Thyroid gland (tissue), 4 donors: ENCODE data around the gene NANOGP8. TPM values are rescaled to one million over a fixed set of nuclear protein-coding genes. Genes with fewer than 3 reads are reported as not detected.

Experiments used
- DNase-seq, 2 donors: peaks; one replicate each; pipeline ENCODE4 v3.0.0-alpha.2; 2019
- H3K27ac ChIP-seq, 3 donors: fragments of 200-600 bp; sonication (generic); 1 replicate in 2 of 3; 2 replicates in 1 of 3; pipeline ENCODE4 v1.5.1; 2016 to 2019; ENCODE audit warnings: mild to moderate bottlenecking in 1 of 3, moderate library complexity in 1 of 3
- H3K27me3 ChIP-seq: fragments of 200-600 bp; sonication (generic); one replicate; pipeline ENCODE4 v1.5.1; 2019
- H3K36me3 ChIP-seq, 2 donors: fragments of 200-600 bp; sonication (generic); one replicate each; pipeline ENCODE4 v1.5.1; 2016 to 2019
- H3K4me1 ChIP-seq, 2 donors: fragments of 200-600 bp; sonication (generic); one replicate each; pipeline ENCODE4 v1.5.1; 2017 to 2019
- H3K4me3 ChIP-seq, 3 donors: fragments of 200-600 bp; sonication (generic); replicated peaks in 1 of 3; 1 replicate in 2 of 3; 2 replicates in 1 of 3; pipeline ENCODE4 v1.5.1; 2016; ENCODE audit warnings: mild to moderate bottlenecking in 1 of 3
- H3K9me3 ChIP-seq: fragments of 200-600 bp; sonication (generic); one replicate; pipeline ENCODE4 v1.5.1; 2017
- CTCF ChIP-seq, 6 experiments: fragments of 200-600 bp in 3 of 6; fragments of 450-650 bp in 3 of 6; sonication (generic) in 3 of 6; IDR thresholded peaks; one replicate each; pipeline ENCODE4 v1.5.1; 2016 to 2019; ENCODE audit warnings: antibody characterized with exemption in 6 of 6, mild to moderate bottlenecking in 2 of 6, inconsistent platforms in 1 of 6, moderate library complexity in 1 of 6
- POLR2A ChIP-seq, 2 donors: fragments of 450-650 bp; IDR thresholded peaks; one replicate each; pipeline ENCODE4 v1.6.1; 2017; ENCODE audit warnings: antibody characterized with exemption in 2 of 2, mild to moderate bottlenecking in 2 of 2, moderate library complexity in 1 of 2
- WGBS, 2 donors: methylation state at CpG; one replicate each; pipeline ENCODE4 v1.1.5; 2017; 5-methylcytosine and 5-hydroxymethylcytosine counted together
- intact Hi-C: fragments of 100-400 bp; cut with DNase I; formaldehyde crosslinking; loops from one replicate; pipeline ENCODE4 v1.15.1; 2023
- total RNA-seq, 4 donors: library from RNA; depleted of rRNA; stranded (reverse); fragments of >200 nt; gene quantifications; one replicate each; pipeline ENCODE4 v1.2.3, GENCODE V29; 2016

The NANOGP8 gene
- total RNA-seq, 4 donors from 2014 or later, result 0.81 to 3.2 (median 2.6) TPM

DNA sequence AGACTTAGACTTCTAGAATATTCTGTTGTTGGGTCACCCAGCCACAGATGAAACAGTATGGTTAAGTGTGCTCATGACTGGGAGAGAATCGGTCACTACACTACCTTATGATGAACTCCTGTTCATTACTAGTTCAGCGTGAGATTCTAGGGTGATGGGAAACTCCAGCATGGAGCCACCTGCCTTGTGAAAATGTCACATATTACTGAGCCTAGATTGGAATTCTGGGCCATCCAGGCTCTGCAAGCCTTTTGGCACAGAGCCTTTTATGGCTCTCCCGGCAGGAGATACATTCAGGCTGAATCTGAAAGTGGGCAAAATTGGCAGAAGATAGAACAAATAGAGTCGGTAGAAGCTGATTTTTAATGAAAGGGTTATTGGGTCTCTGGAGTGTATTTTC, 19.0 kb downstream of the NANOGP8 start:
- WGBS, 2 donors, result 88 to 96% methylated on average over 4 of the region's 4 CpGs
- intact Hi-C loops, result no loop called here
- no peak for DNase-seq
- H3K36me3 ChIP-seq, result no peaks in the 10 kb centered on the region
- no peak overlapping the region for H3K4me3 ChIP-seq
- no peaks in the 10 kb centered on the region for H3K27me3 ChIP-seq
- H3K4me1 ChIP-seq, result peaks cover 3% of the 10 kb centered on the region in 2 donors
- no peak overlapping the region for H3K27ac ChIP-seq
- no peaks in the 10 kb centered on the region for H3K9me3 ChIP-seq
- TF ChIP-seq CTCF (IDR thresholded peaks at IDR 0.05) (no peak), POLR2A (IDR thresholded peaks at IDR 0.05) (no peak)

GRCh38 chr15:35064576-35065190, 20.4 kb downstream of the NANOGP8 start:
- Histone ChIP-seq H3K4me1 (peaks cover 3% of the 10 kb centered on the region in 2 donors), H3K27ac (no peak overlapping the region), H3K36me3 (no peaks in the 10 kb centered on the region), H3K27me3 (no peaks in the 10 kb centered on the region), H3K4me3 (no peak overlapping the region), H3K9me3 (no peaks in the 10 kb centered on the region)
- intact Hi-C loops, result no loop called here
- no peak for DNase-seq
- WGBS, 2 donors, result 75 to 82% methylated on average over 8 of the region's 8 CpGs
- no peak for TF ChIP-seq POLR2A (IDR thresholded peaks at IDR 0.05)
- TF ChIP-seq CTCF (IDR thresholded peaks at IDR 0.05), result no peak

DNA sequence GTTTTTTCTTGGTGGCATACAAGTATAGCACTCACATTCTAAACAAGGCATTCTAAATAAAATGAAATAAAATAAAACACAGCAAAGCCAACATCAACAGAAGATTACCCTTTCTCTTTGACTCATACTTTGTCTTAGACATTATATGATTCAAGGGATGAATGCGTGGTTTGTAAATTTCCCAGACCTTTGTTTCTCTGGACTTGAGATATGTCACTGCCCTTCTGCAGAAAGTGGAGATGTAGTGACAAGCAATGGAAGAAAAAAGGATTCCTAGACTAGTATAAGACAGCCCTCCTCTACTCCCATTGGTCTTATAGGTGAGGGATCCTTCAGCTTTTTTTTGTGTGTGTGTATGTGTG, 22.4 kb downstream of the NANOGP8 start:
- Histone ChIP-seq H3K9me3 (no peaks in the 10 kb centered on the region), H3K36me3 (no peaks in the 10 kb centered on the region), H3K27me3 (no peaks in the 10 kb centered on the region), H3K27ac (no peak overlapping the region), H3K4me1 (no peaks in the 10 kb centered on the region), H3K4me3 (no peak overlapping the region)
- DNase-seq, result no peak
- 94 to 100% methylated on average over 1 of the region's 1 CpG for WGBS, 2 donors
- no peak for TF ChIP-seq POLR2A (IDR thresholded peaks at IDR 0.05)
- TF ChIP-seq CTCF (IDR thresholded peaks at IDR 0.05), result no peak
- intact Hi-C loops, result no loop called here

DNA sequence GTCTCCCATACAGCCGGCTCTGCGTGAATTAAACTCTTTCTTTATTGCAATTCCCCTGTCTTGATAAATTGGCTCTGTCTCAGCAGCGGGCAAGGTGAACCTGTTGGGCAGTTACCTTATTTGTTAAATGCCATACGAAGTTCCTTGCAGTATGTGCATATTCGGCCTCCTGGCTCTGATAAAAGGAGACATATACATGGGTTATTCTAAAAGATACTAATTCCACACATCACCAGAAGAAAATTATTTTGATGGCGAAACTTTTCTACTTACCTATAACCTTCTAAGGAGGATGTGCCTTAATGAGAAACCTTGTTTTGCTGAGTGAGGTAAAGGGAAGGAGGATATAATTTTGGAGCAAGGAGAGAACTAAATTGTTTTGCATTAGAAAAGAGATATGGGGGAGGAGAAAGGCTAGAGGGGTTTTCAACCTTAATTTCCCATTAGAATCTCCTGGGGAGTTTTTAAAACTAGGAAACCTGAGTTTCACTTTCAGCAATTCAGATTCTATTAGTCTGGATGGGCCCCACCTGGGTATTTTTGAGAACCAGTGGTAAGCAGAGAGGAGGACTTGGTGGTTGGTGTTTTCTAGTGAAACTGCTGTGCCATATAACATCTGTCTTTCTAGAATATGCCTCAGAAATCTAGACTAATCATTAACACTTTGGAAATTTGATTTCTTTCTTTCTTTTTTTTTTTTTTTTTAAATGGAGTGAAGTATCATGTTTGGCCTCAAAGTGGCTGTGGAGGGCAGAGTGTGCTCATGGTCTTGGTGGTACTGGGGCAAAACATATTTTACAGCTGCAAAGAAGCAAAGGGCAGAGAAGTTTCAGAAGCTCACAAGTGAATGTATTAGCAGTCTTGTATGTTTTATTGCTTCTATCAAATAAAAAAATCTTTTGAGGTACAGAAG, 23.0 kb downstream of the NANOGP8 start:
- TF ChIP-seq CTCF (IDR thresholded peaks at IDR 0.05) (no peak), POLR2A (IDR thresholded peaks at IDR 0.05) (no peak)
- WGBS, 2 donors, result 74 to 83% methylated on average over 6 of the region's 6 CpGs
- H3K27ac ChIP-seq, result no peak overlapping the region

More for the DNA sequence above, 23.0 kb downstream of the NANOGP8 start:
- no peak for DNase-seq
- intact Hi-C loops, result no loop called here
- Histone ChIP-seq H3K4me3 (no peak overlapping the region), H3K9me3 (no peaks in the 10 kb centered on the region), H3K36me3 (no peaks in the 10 kb centered on the region), H3K4me1 (no peaks in the 10 kb centered on the region), H3K27me3 (no peaks in the 10 kb centered on the region)
